GM18868 (cell line): ENCODE measurements around the gene PTPN6.
A peak's percentile ranks its signal among the peaks of the same experiment; 100 is the strongest.
"Not testable (repeated sequence)": the region's sequence is repeated elsewhere in the genome, so short reads cannot be mapped to it uniquely, and the experiment has no call there.

Experiments
- ATAC-seq: cut with Tn5 transposase; IDR thresholded peaks from one replicate; pipeline ENCODE4 v1.9.1; 2021; ENCODE audit warnings: mild to moderate bottlenecking, moderate library complexity; ENCODE audit not compliant: unreplicated experiment

PTPN6 gene

DNA sequence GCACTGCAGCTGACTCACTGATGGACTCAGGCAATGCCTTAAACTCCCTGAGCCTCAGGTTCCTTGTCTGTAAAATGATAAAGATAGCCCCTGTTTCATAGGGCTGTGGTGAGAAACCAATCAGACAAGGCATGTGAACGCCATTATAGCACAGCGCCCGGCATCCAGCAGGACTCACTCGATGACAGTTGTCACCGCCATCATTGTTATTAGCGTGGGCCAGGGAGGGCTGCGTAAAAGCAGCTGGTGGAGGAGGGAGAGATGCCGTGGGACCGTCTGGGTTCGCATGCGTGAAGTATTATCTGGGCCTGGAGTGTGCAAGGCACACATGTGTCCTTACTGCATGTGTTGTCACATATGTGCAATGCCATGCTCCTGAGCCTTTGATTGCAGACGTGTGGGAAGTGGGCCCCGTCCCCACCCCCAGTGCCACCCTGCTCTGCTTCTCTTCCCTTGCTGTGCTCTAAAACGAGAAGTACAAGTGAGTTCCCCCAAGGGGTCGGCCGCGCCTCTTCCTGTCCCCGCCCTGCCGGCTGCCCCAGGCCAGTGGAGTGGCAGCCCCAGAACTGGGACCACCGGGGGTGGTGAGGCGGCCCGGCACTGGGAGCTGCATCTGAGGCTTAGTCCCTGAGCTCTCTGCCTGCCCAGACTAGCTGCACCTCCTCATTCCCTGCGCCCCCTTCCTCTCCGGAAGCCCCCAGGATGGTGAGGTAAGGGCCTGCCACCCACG is at the start of gene PTPN6:
Gene PTPN6, plus strand, starts transcription at position 546 of the 730 bp plus-strand sequence. Its CDS starts 157 bp downstream, at position 703.
- peak; percentile 27 for ATAC-seq

- no peak for ATAC-seq
Measured at GRCh38 chr12:6902448-6902847, 48.7 kb upstream of the PTPN6 start.

GRCh38 chr12:6903722-6904121 is 47.4 kb upstream of the PTPN6 start:
- ATAC-seq: no peak

DNA sequence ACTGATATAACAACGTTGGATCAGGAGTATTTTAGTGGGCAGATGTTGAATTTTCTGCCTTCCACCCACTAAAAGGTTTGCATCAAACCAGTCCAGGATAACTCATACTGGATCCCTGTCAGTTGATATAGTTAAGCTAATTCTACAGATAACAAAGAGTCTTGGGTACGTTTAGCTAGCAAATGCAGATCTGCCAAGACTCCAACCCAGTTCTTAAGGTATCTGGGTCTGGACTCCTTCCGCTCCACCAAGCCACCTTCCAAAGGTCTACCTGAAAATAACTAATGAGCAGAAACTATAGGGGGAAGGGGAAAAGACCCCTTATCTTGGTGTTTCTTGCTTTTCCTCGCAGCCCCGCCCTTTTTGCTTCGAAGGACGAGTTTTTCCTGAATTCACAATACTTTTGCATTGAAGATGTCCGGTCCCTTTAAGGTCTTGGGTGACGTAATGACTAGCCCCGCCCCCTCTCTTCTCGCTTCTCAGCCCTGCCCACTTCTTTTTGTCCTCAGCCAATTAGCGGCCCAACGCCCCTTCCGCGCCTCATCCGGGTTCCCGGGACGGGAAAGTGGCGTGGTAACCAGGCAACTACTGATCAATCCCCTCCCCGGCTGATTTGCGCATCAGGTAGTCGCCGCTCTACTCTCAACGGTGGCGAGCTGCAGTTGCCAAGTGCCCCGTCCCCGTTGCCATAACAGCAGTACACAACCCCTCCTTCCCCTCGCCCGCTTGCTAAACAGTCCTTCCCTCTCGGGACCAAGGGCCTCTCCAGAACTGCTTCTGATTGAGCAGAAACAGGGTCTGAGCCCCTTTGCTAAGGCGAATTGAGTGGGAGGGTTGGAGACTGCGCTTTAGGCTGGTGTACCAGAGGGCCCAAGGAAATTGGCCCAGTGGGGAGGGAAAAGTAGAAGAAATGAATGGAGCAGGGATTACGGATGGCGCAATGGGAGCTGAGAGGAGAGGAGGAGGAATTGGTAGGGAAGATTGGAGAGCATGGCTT is 46.6 kb upstream of the PTPN6 start, which contains the start of gene LRRC23:
Gene LRRC23, plus strand, starts transcription at position 543 of the 997 bp plus-strand sequence. CDS start 812 bp downstream, outside the sequence.
- peak; percentile 96 for ATAC-seq

GRCh38 chr12:6905414-6906040 is 45.6 kb upstream of the PTPN6 start:
- no peak for ATAC-seq

- not testable (repeated sequence) for ATAC-seq
Measured at GRCh38 chr12:6908141-6908540, 43.0 kb upstream of the PTPN6 start.

- no peak for ATAC-seq
Measured at GRCh38 chr12:6909421-6910145, 41.6 kb upstream of the PTPN6 start.

GRCh38 chr12:6912164-6912935 is 38.8 kb upstream of the PTPN6 start:
- ATAC-seq: no peak

GRCh38 chr12:6914246-6914946 is 36.8 kb upstream of the PTPN6 start, which contains the start of gene ENO2:
Gene ENO2, plus strand, starts transcription at chr12:6914580. Its CDS starts 1,253 bp downstream, at chr12:6915833.
- ATAC-seq: peak; percentile 81

GRCh38 chr12:6914947-6915788 is 36.0 kb upstream of the PTPN6 start:
- no peak for ATAC-seq

DNA sequence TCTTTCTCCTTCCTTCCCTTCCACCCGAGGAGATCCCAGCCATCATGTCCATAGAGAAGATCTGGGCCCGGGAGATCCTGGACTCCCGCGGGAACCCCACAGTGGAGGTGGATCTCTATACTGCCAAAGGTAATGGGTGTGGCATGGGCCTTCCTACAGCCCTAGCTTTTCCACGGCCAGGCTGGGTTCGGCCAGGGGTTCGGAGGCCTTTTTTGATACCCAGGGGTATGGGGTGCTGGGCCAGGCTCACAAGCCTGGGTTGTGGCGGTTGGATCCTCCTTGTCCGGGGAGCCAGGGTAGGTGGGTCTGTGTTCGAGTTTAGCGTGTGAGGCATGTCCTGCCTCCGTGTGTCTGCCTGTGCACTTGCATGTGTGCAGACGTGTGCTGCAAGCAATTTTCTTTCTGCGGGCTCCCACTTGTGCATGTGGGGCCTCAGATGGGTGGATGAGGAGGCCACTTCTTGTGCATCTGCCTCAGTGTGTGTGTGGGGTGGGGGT is 35.3 kb upstream of the PTPN6 start:
- ATAC-seq: no peak

- ATAC-seq: no peak
Measured at GRCh38 chr12:6916426-6917200, 34.5 kb upstream of the PTPN6 start.

- no peak for ATAC-seq
Measured at GRCh38 chr12:6917491-6918231, 33.5 kb upstream of the PTPN6 start.

DNA sequence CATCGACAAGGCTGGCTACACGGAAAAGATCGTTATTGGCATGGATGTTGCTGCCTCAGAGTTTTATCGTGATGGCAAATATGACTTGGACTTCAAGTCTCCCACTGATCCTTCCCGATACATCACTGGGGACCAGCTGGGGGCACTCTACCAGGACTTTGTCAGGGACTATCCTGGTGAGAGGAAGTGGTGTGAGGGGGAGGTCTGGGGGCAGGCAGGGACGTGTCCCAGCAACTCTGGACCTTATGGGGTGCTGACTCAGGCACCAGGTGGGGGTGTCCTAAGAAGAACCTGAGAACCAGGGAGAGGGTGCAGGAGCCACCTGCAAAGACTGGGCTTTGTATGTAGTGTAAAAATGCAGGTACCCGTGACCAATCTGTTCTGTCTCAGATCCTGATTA is 31.6 kb upstream of the PTPN6 start:
- ATAC-seq: no peak

- ATAC-seq: no peak
Measured at GRCh38 chr12:6921539-6921938, 29.6 kb upstream of the PTPN6 start.
